Neuronal stem cell (in vitro differentiated cells): ENCODE data around the gene TMEM235.

Source experiments
- DNase-seq: peaks from one replicate; pipeline ENCODE4 v3.0.0-alpha.2; 2013; ENCODE audit warnings: low spot score
- H2AFZ ChIP-seq: one replicate; pipeline ENCODE4 v1.6.1; 2013; ENCODE audit warnings: mild to moderate bottlenecking, low read length, inconsistent platforms
- H2AK5ac ChIP-seq: 2 replicates; pipeline ENCODE4 v1.6.1; 2013; ENCODE audit warnings: low read depth, mild to moderate bottlenecking, inconsistent platforms, low read length, moderate library complexity, mixed read lengths
- H2BK120ac ChIP-seq: 2 replicates; pipeline ENCODE4 v1.6.1; 2013; ENCODE audit warnings: low read depth, mild to moderate bottlenecking, inconsistent platforms, low read length, moderate library complexity, mixed read lengths
- H2BK12ac ChIP-seq: one replicate; pipeline ENCODE4 v1.6.1; 2013; ENCODE audit warnings: low read length, inconsistent platforms
- H2BK15ac ChIP-seq: 2 replicates; pipeline ENCODE4 v1.6.1; 2013; ENCODE audit warnings: mild to moderate bottlenecking, low read length, inconsistent platforms, mixed read lengths
- H2BK5ac ChIP-seq: one replicate; pipeline ENCODE4 v1.6.1; 2013; ENCODE audit warnings: inconsistent platforms, mild to moderate bottlenecking, low read length, moderate library complexity
- H3K14ac ChIP-seq: one replicate; pipeline ENCODE4 v1.6.1; 2013; ENCODE audit warnings: low read length, inconsistent platforms
- H3K18ac ChIP-seq: 2 replicates; pipeline ENCODE4 v1.6.1; 2013; ENCODE audit warnings: low read length, inconsistent platforms
- H3K23ac ChIP-seq: 2 replicates; pipeline ENCODE4 v1.6.1; 2013; ENCODE audit warnings: low read depth, mild to moderate bottlenecking, mixed read lengths, low read length, inconsistent platforms; ENCODE audit not compliant: poor library complexity
- H3K27ac ChIP-seq: replicated peaks from 3 replicates; pipeline ENCODE4 v1.5.1; 2013; ENCODE audit warnings: low read length, inconsistent platforms
- H3K27me3 ChIP-seq, 3 experiments: 2 replicates each; pipeline ENCODE4 v1.6.1; 2013; ENCODE audit warnings: low read length in 3 of 3, mild to moderate bottlenecking in 2 of 3, inconsistent platforms in 1 of 3, low read depth in 1 of 3, mixed read lengths in 1 of 3, moderate library complexity in 1 of 3; ENCODE audit not compliant: control insufficient read depth in 3 of 3, insufficient read depth in 3 of 3
- H3K36me3 ChIP-seq, 2 donors: replicated peaks in 1 of 2; 2 replicates each; pipeline ENCODE4 v1.6.1; 2013; ENCODE audit warnings: low read length in 2 of 2; ENCODE audit not compliant: control insufficient read depth in 2 of 2, insufficient read depth in 2 of 2
- H3K4ac ChIP-seq: 2 replicates; pipeline ENCODE4 v1.6.1; 2013; ENCODE audit warnings: inconsistent platforms, mild to moderate bottlenecking, low read length, moderate library complexity
- H3K4me1 ChIP-seq, 2 donors: 1 replicate in 1 of 2; 2 replicates in 1 of 2; pipeline ENCODE4 v1.6.1; 2013; ENCODE audit warnings: low read length in 2 of 2, low read depth in 1 of 2; ENCODE audit not compliant: control insufficient read depth in 2 of 2, insufficient read depth in 1 of 2
- H3K4me2 ChIP-seq: one replicate; pipeline ENCODE4 v1.6.1; 2013; ENCODE audit warnings: mild to moderate bottlenecking, low read length, inconsistent platforms; ENCODE audit not compliant: insufficient read depth, poor library complexity, severe bottlenecking
- H3K4me3 ChIP-seq, 2 donors: 2 replicates each; pipeline ENCODE4 v1.5.1; 2013; ENCODE audit warnings: low read length in 2 of 2, mild to moderate bottlenecking in 2 of 2, inconsistent platforms in 1 of 2, moderate library complexity in 1 of 2
- H3K79me1 ChIP-seq: one replicate; pipeline ENCODE4 v1.6.1; 2013; ENCODE audit warnings: low read depth, mild to moderate bottlenecking, inconsistent platforms, low read length, moderate library complexity
- H3K9ac ChIP-seq: one replicate; pipeline ENCODE4 v1.6.1; 2013; ENCODE audit warnings: mild to moderate bottlenecking, low read depth, low read length, inconsistent platforms; ENCODE audit not compliant: poor library complexity
- H3K9me3 ChIP-seq, 2 donors: replicated peaks in 1 of 2; 2 replicates each; pipeline versions ENCODE3 to v1.6.1; 2013; ENCODE audit warnings: low read length in 2 of 2, mild to moderate bottlenecking in 2 of 2, inconsistent platforms in 1 of 2, low read depth in 1 of 2, mixed read lengths in 1 of 2, moderate library complexity in 1 of 2; ENCODE audit not compliant: control insufficient read depth in 2 of 2, insufficient read depth in 1 of 2
- H4K8ac ChIP-seq: one replicate; pipeline ENCODE4 v1.6.1; 2013; ENCODE audit warnings: low read depth, mild to moderate bottlenecking, inconsistent platforms, low read length, moderate library complexity
- H4K91ac ChIP-seq: one replicate; pipeline ENCODE4 v1.6.1; 2013; ENCODE audit warnings: low read length, low read depth, mild to moderate bottlenecking, inconsistent platforms; ENCODE audit not compliant: poor library complexity
- WGBS, 2 donors: extraction: QIAGEN DNeasy Blood & Tissue Kit; methylation state at CpG; one replicate each; pipeline ENCODE4 v1.1.7; 2013; ENCODE audit warnings: missing lambda C conversion rate in 2 of 2, mixed read lengths in 1 of 2; ENCODE audit not compliant: insufficient read length in 2 of 2, insufficient replicate concordance in 1 of 2; ENCODE audit errors: extremely low coverage in 2 of 2; 5-methylcytosine and 5-hydroxymethylcytosine counted together

The TMEM235 gene

GRCh38 chr17:78197147-78197832 is 34.1 kb upstream of the TMEM235 start:
- Histone ChIP-seq H4K91ac (no peak overlapping the region), H2BK15ac (no peak overlapping the region), H3K23ac (no peak overlapping the region), H2BK5ac (no peak overlapping the region), H4K8ac (no peak overlapping the region), H2AK5ac (no peak overlapping the region), H2BK12ac (no peak overlapping the region), H3K27ac (no peak overlapping the region), H3K79me1 (peaks cover 2% of the 10 kb centered on the region), H2BK120ac (no peak overlapping the region), H3K36me3 (peaks cover 6 to 68% of the 10 kb centered on the region in 2 donors), H3K4me3 (no peak overlapping the region), H3K14ac (no peak overlapping the region), H3K4ac (no peak overlapping the region), H3K18ac (no peak overlapping the region), H3K4me1 (no peaks in the 10 kb centered on the region), H2AFZ (no peak overlapping the region), H3K27me3 (no peaks in the 10 kb centered on the region), H3K9me3 (no peaks in the 10 kb centered on the region), H3K4me2 (no peak overlapping the region), H3K9ac (no peak overlapping the region)
- WGBS, 2 donors: no CpG with 5 or more reads among the region's 9 CpGs
- no peak for DNase-seq

DNA sequence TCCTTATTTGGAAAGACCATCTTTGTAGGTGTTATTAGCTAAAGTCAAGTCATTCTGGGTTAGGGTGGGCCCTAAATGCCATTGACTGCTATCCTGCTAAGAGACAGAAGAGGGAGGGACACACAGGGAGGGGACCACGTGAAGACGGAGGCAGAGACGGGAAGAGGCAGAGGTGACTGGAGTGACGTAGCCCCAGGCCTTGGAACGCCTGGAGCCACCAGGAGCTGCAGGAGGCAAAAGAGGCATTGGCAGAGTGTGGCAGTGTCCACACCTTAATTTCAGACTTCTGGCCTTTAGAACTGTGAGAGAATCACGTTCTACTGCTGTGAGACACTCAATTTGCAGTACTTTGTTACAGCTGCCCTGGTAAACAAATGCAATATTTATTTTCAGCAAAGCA is 31.0 kb upstream of the TMEM235 start:
- Histone ChIP-seq H3K14ac (no peak overlapping the region), H3K4me3 (no peak overlapping the region), H2AK5ac (no peak overlapping the region), H3K4me1 (no peaks in the 10 kb centered on the region), H3K36me3 (peaks cover 18 to 72% of the 10 kb centered on the region in 2 donors), H3K9me3 (no peaks in the 10 kb centered on the region), H3K18ac (no peak overlapping the region), H2AFZ (no peak overlapping the region), H2BK15ac (no peak overlapping the region), H3K4me2 (no peak overlapping the region), H3K9ac (no peak overlapping the region), H4K8ac (no peak overlapping the region), H4K91ac (no peak overlapping the region), H3K27ac (no peak overlapping the region), H2BK5ac (no peak overlapping the region), H3K4ac (no peak overlapping the region), H3K27me3 (no peaks in the 10 kb centered on the region), H3K23ac (no peak overlapping the region), H2BK120ac (no peak overlapping the region), H2BK12ac (no peak overlapping the region), H3K79me1 (peaks cover 2% of the 10 kb centered on the region)
- no CpG with 5 or more reads among the region's 6 CpGs for WGBS, 2 donors
- DNase-seq: no peak

- no peaks in the 10 kb centered on the region for H3K79me1 ChIP-seq
- no peak overlapping the region for H3K14ac ChIP-seq
- H3K18ac ChIP-seq: no peak overlapping the region
- H4K8ac ChIP-seq: peak overlapping the region; percentile 65
- no peak overlapping the region for H2AK5ac ChIP-seq
- no peak for DNase-seq
- H3K27ac ChIP-seq: no peak overlapping the region
- peak overlapping the region; percentile 53 for H2BK5ac ChIP-seq
- H4K91ac ChIP-seq: no peak overlapping the region
- no peak overlapping the region for H2AFZ ChIP-seq
- H3K4me1 ChIP-seq: no peaks in the 10 kb centered on the region
- H2BK15ac ChIP-seq: no peak overlapping the region
- no peak overlapping the region for H3K4me2 ChIP-seq
- H3K4me3 ChIP-seq: no peak overlapping the region
- H3K36me3 ChIP-seq: peaks cover 18 to 67% of the 10 kb centered on the region in 2 donors
- no peak overlapping the region for H2BK120ac ChIP-seq
- H3K27me3 ChIP-seq: no peaks in the 10 kb centered on the region
- H2BK12ac ChIP-seq: no peak overlapping the region
- no peak overlapping the region for H3K23ac ChIP-seq
- WGBS, 2 donors: no CpG with 5 or more reads among the region's 8 CpGs
- H3K9ac ChIP-seq: no peak overlapping the region
- no peak overlapping the region for H3K4ac ChIP-seq
- peaks cover 0 to under 1% of the 10 kb centered on the region in 2 donors for H3K9me3 ChIP-seq
These were observed 28.8 kb upstream of the TMEM235 start for GRCh38 chr17:78202666-78203065.

- Histone ChIP-seq H3K36me3 (peaks cover 18 to 57% of the 10 kb centered on the region in 2 donors), H3K9ac (peak overlapping the region; percentile 21), H4K8ac (no peak overlapping the region), H4K91ac (no peak overlapping the region), H2BK15ac (no peak overlapping the region), H3K27me3 (no peaks in the 10 kb centered on the region), H3K27ac (no peak overlapping the region), H2AFZ (no peak overlapping the region), H3K4me2 (no peak overlapping the region), H3K79me1 (no peaks in the 10 kb centered on the region), H3K9me3 (peaks cover 0 to 2% of the 10 kb centered on the region in 2 donors), H3K18ac (no peak overlapping the region), H3K23ac (peak overlapping the region; percentile 68), H3K14ac (peak overlapping the region; percentile 38), H2BK12ac (no peak overlapping the region), H3K4me3 (no peak overlapping the region), H3K4ac (no peak overlapping the region), H2BK120ac (no peak overlapping the region), H3K4me1 (no peaks in the 10 kb centered on the region), H2BK5ac (no peak overlapping the region), H2AK5ac (no peak overlapping the region)
- DNase-seq: no peak
- WGBS, 2 donors: no CpG with 5 or more reads among the region's 22 CpGs
These were observed 26.9 kb upstream of the TMEM235 start for GRCh38 chr17:78204387-78205123.
